ENCODE measurements around the gene SSH2. TPM values are rescaled to one million over a fixed set of nuclear protein-coding genes. Genes with fewer than 3 reads are reported as not detected.
A peak's percentile ranks its signal among the peaks of the same experiment; 100 is the strongest.

Gene SSH2
- total RNA-seq, 4 donors from 2014 or later: 20.7 to 31.1 (median 23.1) TPM

DNA sequence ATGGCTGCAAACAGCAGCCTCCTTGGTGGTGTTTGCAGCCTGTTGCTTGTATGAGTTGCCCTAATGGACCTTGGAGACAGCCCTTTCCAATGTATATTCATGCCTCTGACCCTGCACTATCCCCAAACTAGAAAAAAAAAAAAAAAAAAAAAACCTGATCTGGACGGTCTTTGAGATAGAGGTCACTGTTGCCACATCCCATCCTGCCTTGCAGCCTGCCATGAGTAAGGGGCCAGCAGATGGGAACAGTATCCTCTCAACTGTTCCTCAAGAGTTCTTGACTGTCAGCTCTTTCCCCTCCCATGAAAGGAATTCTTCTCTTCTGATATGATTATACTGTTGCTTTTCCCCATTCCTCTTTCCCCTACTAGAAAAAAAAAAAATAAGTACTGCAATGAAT lies 152.4 kb downstream of the SSH2 start:
- 87% methylated on average over 1 of the region's 1 CpG for WGBS
- Histone ChIP-seq H3K36me3 (no peaks in the 10 kb centered on the region), H3K4me1 (peaks cover 7 to 9% (median 8%) of the 10 kb centered on the region in 4 donors), H3K27me3 (no peaks in the 10 kb centered on the region), H3K4me3 (no peak overlapping the region), H3K9me3 (no peaks in the 10 kb centered on the region), H3K27ac (replicated peaks in 1 of 4) (no peak overlapping the region)
- peak; percentile 42 for DNase-seq (ENCODE audit: extremely low spot score)
- no peak for TF ChIP-seq POLR2AphosphoS5 (IDR thresholded peaks at IDR 0.05)
- TF ChIP-seq POLR2A (IDR thresholded peaks at IDR 0.05; ENCODE audit: low read depth): no peak
- TF ChIP-seq, protein P1, sequence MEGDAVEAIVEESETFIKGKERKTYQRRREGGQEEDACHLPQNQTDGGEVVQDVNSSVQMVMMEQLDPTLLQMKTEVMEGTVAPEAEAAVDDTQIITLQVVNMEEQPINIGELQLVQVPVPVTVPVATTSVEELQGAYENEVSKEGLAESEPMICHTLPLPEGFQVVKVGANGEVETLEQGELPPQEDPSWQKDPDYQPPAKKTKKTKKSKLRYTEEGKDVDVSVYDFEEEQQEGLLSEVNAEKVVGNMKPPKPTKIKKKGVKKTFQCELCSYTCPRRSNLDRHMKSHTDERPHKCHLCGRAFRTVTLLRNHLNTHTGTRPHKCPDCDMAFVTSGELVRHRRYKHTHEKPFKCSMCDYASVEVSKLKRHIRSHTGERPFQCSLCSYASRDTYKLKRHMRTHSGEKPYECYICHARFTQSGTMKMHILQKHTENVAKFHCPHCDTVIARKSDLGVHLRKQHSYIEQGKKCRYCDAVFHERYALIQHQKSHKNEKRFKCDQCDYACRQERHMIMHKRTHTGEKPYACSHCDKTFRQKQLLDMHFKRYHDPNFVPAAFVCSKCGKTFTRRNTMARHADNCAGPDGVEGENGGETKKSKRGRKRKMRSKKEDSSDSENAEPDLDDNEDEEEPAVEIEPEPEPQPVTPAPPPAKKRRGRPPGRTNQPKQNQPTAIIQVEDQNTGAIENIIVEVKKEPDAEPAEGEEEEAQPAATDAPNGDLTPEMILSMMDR (IDR thresholded peaks at IDR 0.05): no peak
- TF ChIP-seq EP300 (IDR thresholded peaks at IDR 0.05): no peak
- intact Hi-C loops (cut with DNase I): loop anchor here (10.0 kb wide), 1 partner anchor 163 kb away; no protein-coding TSS in a partner anchor

DNA sequence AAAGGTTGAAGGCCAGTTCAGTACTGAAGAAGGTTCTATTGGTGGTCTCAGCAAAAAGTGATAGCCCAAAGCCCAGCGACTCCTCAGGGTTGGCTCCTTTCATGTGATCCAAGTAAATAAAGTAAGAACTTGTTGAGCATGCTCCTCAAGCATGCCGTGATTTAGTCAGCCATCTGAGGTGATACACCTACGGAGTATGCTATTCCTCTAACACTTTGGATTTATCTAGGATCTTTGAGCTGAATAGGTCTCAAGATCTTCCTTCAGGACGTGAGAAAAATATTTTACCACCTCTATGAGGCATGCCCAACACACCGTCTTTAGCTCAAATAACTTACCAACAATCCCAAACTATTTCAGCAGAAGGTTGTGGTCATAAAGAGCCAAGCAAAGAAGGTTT lies 154.0 kb downstream of the SSH2 start:
- no peak for TF ChIP-seq EP300 (IDR thresholded peaks at IDR 0.05)
- 99% methylated on average over 5 of the region's 5 CpGs for WGBS
- Histone ChIP-seq H3K27ac (replicated peaks in 1 of 4) (no peak overlapping the region), H3K27me3 (no peaks in the 10 kb centered on the region), H3K36me3 (no peaks in the 10 kb centered on the region), H3K4me1 (peaks cover 7 to 9% (median 8%) of the 10 kb centered on the region in 4 donors), H3K9me3 (no peaks in the 10 kb centered on the region), H3K4me3 (no peak overlapping the region)
- intact Hi-C loops (cut with DNase I): loop anchor here (10.0 kb wide), 1 partner anchor 161 kb away; no protein-coding TSS in a partner anchor
- peak; percentile 66 for DNase-seq (ENCODE audit: extremely low spot score)

DNA sequence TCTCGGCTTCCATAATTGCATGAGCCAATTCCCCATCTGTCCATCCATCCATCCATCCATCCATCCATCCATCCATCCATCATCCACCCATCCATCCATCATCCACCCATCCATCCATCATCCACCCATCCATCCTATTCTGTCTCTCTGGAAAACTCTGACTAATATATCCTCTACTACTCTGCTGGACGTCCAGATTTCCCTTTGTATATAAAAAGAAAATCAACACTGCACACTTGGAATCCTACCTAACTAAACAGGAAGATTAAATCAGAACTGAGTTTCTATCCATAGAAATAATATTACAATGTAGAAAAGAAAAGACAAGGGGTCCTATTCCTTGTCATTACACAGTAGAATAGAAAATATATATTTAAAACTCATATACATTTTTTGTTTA lies 157.0 kb downstream of the SSH2 start:
- Histone ChIP-seq H3K27ac (replicated peaks in 1 of 4) (no peak overlapping the region), H3K36me3 (no peaks in the 10 kb centered on the region), H3K4me3 (no peak overlapping the region), H3K27me3 (no peaks in the 10 kb centered on the region), H3K4me1 (no peaks in the 10 kb centered on the region), H3K9me3 (no peaks in the 10 kb centered on the region)
- TF ChIP-seq POLR2AphosphoS5 (IDR thresholded peaks at IDR 0.05) (no peak), EP300 (IDR thresholded peaks at IDR 0.05) (no peak), POLR2A (IDR thresholded peaks at IDR 0.05; ENCODE audit: low read depth) (no peak)
- TF ChIP-seq, protein P1 (IDR thresholded peaks at IDR 0.05): no peak
- DNase-seq (ENCODE audit: extremely low spot score): no peak
- intact Hi-C loops (cut with DNase I): loop anchor here (10.0 kb wide), 1 partner anchor 158 kb away; no protein-coding TSS in a partner anchor
- 72% methylated on average over 2 of the region's 2 CpGs for WGBS

DNA sequence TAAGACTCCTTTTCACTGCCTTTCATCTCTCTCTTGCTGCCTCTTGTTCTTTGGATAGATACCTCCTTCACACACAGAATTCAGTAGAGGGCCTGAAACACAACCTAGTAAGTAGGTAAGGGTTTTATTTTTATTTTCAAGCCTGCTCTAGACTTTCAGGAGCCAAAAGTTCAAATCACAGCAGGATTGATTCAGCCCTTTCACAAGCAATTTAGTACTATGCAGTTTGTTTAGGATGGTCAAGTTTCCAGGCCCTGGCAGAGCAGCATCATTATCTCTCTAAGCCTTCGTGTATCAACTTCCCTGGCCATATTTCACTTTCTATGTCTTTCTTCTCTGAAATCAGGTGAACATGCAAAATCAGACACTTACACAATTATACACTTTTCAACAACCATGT lies 158.5 kb downstream of the SSH2 start:
- Histone ChIP-seq H3K27ac (replicated peaks in 1 of 4) (no peak overlapping the region), H3K4me1 (no peaks in the 10 kb centered on the region), H3K4me3 (no peak overlapping the region), H3K9me3 (no peaks in the 10 kb centered on the region), H3K36me3 (no peaks in the 10 kb centered on the region), H3K27me3 (no peaks in the 10 kb centered on the region)
- no peak for DNase-seq (ENCODE audit: extremely low spot score)
- TF ChIP-seq, protein P1 (IDR thresholded peaks at IDR 0.05): no peak
- TF ChIP-seq POLR2AphosphoS5 (IDR thresholded peaks at IDR 0.05) (no peak), EP300 (IDR thresholded peaks at IDR 0.05) (no peak), POLR2A (IDR thresholded peaks at IDR 0.05; ENCODE audit: low read depth) (no peak)
- intact Hi-C loops (cut with DNase I): loop anchor here (10.0 kb wide), 1 partner anchor 157 kb away; no protein-coding TSS in a partner anchor
- WGBS: 79% methylated on average over 1 of the region's 1 CpG

DNA sequence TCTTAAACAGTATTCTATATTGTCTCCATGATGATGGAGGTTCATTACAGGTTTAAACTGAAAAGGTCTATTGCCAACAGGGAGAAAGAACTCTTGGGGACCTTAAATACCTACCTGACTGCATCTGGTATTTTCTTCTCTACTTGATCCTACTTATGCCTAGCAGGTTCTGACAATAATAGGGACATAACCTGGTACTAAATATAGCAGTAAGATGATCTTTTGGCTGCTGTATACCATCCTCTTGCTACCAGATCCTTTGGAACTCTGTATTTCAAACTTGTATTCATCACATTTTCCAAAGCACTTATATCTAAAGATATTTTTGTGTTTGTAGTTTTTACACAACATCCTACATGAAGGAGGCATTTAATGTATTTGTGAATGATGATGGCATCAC lies 160.8 kb downstream of the SSH2 start:
- intact Hi-C loops (cut with DNase I): no loop called here
- H3K27me3 ChIP-seq: no peaks in the 10 kb centered on the region
- H3K9me3 ChIP-seq: no peaks in the 10 kb centered on the region
- TF ChIP-seq POLR2A (IDR thresholded peaks at IDR 0.05; ENCODE audit: low read depth) (no peak), EP300 (IDR thresholded peaks at IDR 0.05) (no peak), POLR2AphosphoS5 (IDR thresholded peaks at IDR 0.05) (no peak)
- TF ChIP-seq, protein P1 (IDR thresholded peaks at IDR 0.05): no peak
- H3K36me3 ChIP-seq: no peaks in the 10 kb centered on the region
- H3K4me3 ChIP-seq: no peak overlapping the region
- no peaks in the 10 kb centered on the region for H3K4me1 ChIP-seq
- DNase-seq (ENCODE audit: extremely low spot score): no peak
- no peak overlapping the region for H3K27ac ChIP-seq (replicated peaks in 1 of 4)
